ENCODE results near the gene PRADC1. TPM values are rescaled to one million over a fixed set of nuclear protein-coding genes. Genes with fewer than 3 reads are reported as not detected.

The PRADC1 gene
- total and polyA plus RNA-seq, 2 experiments from 2014 or later: 6.5 to 8.3 TPM

- TF ChIP-seq, protein P1, sequence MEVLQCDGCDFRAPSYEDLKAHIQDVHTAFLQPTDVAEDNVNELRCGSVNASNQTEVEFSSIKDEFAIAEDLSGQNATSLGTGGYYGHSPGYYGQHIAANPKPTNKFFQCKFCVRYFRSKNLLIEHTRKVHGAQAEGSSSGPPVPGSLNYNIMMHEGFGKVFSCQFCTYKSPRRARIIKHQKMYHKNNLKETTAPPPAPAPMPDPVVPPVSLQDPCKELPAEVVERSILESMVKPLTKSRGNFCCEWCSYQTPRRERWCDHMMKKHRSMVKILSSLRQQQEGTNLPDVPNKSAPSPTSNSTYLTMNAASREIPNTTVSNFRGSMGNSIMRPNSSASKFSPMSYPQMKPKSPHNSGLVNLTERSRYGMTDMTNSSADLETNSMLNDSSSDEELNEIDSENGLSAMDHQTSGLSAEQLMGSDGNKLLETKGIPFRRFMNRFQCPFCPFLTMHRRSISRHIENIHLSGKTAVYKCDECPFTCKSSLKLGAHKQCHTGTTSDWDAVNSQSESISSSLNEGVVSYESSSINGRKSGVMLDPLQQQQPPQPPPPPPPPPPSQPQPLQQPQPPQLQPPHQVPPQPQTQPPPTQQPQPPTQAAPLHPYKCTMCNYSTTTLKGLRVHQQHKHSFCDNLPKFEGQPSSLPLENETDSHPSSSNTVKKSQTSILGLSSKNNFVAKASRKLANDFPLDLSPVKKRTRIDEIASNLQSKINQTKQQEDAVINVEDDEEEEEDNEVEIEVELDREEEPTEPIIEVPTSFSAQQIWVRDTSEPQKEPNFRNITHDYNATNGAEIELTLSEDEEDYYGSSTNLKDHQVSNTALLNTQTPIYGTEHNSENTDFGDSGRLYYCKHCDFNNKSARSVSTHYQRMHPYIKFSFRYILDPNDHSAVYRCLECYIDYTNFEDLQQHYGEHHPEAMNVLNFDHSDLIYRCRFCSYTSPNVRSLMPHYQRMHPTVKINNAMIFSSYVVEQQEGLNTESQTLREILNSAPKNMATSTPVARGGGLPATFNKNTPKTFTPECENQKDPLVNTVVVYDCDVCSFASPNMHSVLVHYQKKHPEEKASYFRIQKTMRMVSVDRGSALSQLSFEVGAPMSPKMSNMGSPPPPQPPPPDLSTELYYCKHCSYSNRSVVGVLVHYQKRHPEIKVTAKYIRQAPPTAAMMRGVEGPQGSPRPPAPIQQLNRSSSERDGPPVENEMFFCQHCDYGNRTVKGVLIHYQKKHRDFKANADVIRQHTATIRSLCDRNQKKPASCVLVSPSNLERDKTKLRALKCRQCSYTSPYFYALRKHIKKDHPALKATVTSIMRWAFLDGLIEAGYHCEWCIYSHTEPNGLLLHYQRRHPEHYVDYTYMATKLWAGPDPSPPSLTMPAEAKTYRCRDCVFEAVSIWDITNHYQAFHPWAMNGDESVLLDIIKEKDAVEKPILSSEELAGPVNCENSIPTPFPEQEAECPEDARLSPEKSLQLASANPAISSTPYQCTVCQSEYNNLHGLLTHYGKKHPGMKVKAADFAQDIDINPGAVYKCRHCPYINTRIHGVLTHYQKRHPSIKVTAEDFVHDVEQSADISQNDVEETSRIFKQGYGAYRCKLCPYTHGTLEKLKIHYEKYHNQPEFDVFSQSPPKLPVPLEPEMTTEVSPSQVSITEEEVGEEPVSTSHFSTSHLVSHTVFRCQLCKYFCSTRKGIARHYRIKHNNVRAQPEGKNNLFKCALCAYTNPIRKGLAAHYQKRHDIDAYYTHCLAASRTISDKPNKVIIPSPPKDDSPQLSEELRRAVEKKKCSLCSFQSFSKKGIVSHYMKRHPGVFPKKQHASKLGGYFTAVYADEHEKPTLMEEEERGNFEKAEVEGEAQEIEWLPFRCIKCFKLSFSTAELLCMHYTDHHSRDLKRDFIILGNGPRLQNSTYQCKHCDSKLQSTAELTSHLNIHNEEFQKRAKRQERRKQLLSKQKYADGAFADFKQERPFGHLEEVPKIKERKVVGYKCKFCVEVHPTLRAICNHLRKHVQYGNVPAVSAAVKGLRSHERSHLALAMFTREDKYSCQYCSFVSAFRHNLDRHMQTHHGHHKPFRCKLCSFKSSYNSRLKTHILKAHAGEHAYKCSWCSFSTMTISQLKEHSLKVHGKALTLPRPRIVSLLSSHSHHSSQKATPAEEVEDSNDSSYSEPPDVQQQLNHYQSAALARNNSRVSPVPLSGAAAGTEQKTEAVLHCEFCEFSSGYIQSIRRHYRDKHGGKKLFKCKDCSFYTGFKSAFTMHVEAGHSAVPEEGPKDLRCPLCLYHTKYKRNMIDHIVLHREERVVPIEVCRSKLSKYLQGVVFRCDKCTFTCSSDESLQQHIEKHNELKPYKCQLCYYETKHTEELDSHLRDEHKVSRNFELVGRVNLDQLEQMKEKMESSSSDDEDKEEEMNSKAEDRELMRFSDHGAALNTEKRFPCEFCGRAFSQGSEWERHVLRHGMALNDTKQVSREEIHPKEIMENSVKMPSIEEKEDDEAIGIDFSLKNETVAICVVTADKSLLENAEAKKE (CRISPR knock-in tag; IDR thresholded peaks at IDR 0.05): no peak
Measured at GRCh38 chr2:73259276-73259675, 26.2 kb upstream of the PRADC1 start (continued).

DNA sequence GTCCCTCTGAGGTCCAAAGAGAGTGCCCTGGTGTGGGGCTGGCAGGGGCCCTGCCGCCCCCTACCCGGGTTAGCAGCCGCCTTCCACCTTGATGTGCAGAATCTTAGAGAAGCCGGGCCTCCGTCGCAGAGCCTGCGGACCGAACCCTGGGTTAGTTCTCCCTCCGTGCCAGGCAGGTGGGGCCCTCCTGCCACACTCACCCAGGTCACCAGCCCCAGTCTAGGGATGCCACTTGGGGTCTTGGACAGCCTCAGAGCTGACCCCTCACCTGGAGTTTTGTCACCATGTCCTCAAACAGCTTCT is 25.8 kb upstream of the PRADC1 start:
- Mint-ChIP-seq H3K27ac (no peak overlapping the region), H3K36me3 (ENCODE audit: low read depth) (peaks cover 15% of the 10 kb centered on the region), H3K4me1 (peaks cover 24% of the 10 kb centered on the region; the same call in 2 of the 3 replicates), H3K4me3 (no peak overlapping the region), H3K27me3 (ENCODE audit: insufficient read depth, low read depth, poor library complexity) (peaks cover 12% of the 10 kb centered on the region), H3K9me3 (no peaks in the 10 kb centered on the region)
- Histone ChIP-seq H3K4me3 (no peak overlapping the region), H3K9me2 (ENCODE audit: insufficient read depth) (no peaks in the 10 kb centered on the region), H2AFZ (no peak overlapping the region), H3F3A (replicated peaks; ENCODE audit: low read depth) (peaks cover 6% of the 10 kb centered on the region; the same call in 1 of the 2 replicates), H4K20me1 (replicated peaks; ENCODE audit: insufficient read depth) (peaks cover 15% of the 10 kb centered on the region), H3K36me3 (ENCODE audit: insufficient read depth) (no peaks in the 10 kb centered on the region; the same call in 1 of the 2 replicates), H3K4me1 (ENCODE audit: insufficient read depth) (peaks cover 11% of the 10 kb centered on the region), H3K79me2 (replicated peaks; ENCODE audit: insufficient read depth) (no peaks in the 10 kb centered on the region), H3K27me3 (ENCODE audit: insufficient read depth) (no peaks in the 10 kb centered on the region), H3K4me2 (no peak overlapping the region), H3K27ac (ENCODE audit: low read depth) (no peak overlapping the region)
- no peak for DNase-seq (ENCODE audit: low spot score)
- no peak for ATAC-seq
- TF ChIP-seq, protein P2, sequence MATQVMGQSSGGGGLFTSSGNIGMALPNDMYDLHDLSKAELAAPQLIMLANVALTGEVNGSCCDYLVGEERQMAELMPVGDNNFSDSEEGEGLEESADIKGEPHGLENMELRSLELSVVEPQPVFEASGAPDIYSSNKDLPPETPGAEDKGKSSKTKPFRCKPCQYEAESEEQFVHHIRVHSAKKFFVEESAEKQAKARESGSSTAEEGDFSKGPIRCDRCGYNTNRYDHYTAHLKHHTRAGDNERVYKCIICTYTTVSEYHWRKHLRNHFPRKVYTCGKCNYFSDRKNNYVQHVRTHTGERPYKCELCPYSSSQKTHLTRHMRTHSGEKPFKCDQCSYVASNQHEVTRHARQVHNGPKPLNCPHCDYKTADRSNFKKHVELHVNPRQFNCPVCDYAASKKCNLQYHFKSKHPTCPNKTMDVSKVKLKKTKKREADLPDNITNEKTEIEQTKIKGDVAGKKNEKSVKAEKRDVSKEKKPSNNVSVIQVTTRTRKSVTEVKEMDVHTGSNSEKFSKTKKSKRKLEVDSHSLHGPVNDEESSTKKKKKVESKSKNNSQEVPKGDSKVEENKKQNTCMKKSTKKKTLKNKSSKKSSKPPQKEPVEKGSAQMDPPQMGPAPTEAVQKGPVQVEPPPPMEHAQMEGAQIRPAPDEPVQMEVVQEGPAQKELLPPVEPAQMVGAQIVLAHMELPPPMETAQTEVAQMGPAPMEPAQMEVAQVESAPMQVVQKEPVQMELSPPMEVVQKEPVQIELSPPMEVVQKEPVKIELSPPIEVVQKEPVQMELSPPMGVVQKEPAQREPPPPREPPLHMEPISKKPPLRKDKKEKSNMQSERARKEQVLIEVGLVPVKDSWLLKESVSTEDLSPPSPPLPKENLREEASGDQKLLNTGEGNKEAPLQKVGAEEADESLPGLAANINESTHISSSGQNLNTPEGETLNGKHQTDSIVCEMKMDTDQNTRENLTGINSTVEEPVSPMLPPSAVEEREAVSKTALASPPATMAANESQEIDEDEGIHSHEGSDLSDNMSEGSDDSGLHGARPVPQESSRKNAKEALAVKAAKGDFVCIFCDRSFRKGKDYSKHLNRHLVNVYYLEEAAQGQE (IDR thresholded peaks at IDR 0.05; ENCODE audit: unreplicated experiment): no peak
- TF ChIP-seq NANOG (IDR thresholded peaks at IDR 0.05; ENCODE audit: borderline replicate concordance) (no peak), EZH2 (IDR thresholded peaks at IDR 0.05; ENCODE audit: low read depth, unreplicated experiment) (no peak), CREB1 (CRISPR knock-in tag; IDR thresholded peaks at IDR 0.05; ENCODE audit: low read depth) (no peak), ZNF331 (CRISPR knock-in tag; IDR thresholded peaks at IDR 0.05; ENCODE audit: low read depth) (no peak)
- TF ChIP-seq, protein P1 (CRISPR knock-in tag; IDR thresholded peaks at IDR 0.05): no peak

All from GM23338 (cell line).